Fibroblast of skin of right biceps (primary cell): ENCODE measurements around the gene RIT2.
"Not testable (repeated sequence)": the region's sequence is repeated elsewhere in the genome, so short reads cannot be mapped to it uniquely, and the experiment has no call there.

Experiments used
- DNase-seq: peaks from one replicate; pipeline ENCODE4 v3.0.0-alpha.2; 2013

RIT2 gene

DNA sequence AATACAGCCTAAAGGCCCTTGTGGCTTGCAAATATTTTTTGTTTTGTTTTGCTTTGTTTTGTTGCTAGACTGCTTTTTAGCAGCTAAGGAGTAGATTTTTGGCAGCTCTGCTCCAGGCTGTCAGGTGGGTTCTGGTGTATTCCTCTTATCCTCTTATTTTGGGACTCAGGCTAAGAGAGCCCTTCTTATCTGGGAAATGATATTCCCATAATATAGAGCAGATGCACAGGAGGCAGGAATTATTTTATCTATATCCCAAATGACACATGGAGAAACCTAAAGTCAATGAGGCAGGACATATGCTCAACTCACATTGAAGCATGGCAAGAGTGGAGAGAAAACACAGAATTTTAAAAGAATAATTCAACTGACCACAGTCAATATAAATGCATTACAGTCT lies 369.6 kb downstream of the RIT2 start:
- DNase-seq: no peak

DNA sequence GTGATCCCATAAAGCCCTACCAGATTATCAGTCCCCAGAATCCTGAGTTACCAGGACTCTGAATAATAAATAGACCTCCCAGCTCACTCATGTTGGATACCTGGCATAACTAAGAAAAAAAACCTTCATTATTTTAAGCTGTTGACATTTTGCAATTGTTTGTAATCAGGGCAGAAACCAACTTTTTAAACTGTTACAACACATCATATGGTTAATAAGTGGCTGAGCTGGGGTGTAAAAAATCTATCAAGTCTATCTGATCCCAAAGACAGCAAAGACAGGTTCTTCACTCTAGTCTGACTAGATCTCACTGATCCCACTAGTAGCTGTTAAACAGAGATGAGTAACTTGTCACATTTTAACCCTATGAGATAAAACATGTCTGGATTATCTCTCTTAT lies 370.3 kb downstream of the RIT2 start:
- no peak for DNase-seq

DNA sequence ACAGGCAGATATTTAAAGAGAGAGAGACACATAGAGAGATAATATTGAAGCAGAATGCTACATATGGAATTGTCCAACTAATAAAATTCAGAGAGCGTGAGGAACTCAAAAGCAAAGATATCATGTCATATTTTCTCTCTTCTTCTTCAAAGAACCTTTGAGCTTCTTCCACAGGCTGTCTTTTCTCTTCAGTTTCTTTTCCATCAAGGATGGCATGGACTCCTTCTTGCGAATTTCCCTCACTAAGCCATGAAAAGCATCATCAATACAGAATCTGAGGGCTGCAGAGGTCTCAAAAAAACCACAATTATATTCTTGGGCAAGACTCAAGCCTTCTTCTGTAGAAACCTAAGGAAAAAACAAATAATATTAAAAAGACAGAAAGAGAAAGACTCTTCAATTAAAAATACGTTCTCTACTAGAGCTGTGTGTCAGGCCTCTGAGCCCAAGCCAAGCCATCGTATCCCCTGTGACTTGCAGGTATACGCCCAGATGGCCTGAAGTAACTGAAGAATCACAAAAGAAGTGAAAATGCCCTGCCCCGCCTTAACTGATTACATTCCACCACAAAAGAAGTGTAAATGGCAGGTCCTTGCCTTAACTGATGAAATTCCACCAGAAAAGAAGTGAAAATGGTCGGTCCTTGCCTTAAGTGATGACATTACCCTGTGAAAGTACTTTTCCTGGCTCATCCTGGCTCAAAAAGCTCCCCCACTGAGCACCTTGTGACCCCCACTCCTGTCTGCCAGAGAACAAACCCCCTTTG lies 371.9 kb downstream of the RIT2 start:
- DNase-seq: no peak

DNA sequence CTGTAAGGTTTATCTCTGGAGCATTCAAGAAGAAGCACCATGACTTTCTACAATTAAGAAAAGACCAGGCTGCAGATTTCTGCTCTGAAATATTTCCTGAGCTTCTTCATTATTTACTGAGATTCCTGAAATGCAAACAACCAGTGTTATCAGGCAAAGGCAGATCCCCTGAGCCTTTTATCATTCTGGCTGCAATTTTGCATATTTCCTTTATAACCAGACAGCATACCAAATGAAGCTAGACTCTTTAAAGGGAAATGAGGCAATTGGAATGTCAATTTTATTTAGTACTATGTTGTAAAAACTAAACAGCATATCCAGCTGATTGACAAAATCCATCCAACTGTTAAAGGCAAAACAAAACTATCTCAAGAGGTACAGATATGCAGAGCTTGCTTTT lies 372.5 kb downstream of the RIT2 start:
- DNase-seq: no peak

DNA sequence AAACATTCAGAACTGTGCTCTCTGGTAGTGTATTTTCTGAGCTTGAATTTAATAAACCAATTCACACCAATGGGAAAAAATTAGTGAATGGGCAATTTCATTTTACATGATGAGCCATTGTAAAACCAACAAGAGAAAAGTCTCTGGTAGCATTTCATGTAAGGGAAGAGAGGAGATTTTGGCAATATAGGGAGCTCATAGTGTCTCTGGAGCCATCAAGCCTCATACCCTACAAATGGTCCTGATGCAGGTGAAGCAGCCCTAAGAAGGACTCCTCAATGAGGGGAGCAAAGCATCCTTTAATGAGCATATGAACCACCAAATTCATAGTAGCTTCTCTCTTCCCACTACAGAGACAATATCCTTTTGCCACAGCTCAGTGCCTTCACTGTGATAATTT lies 373.0 kb downstream of the RIT2 start:
- no peak for DNase-seq

DNA sequence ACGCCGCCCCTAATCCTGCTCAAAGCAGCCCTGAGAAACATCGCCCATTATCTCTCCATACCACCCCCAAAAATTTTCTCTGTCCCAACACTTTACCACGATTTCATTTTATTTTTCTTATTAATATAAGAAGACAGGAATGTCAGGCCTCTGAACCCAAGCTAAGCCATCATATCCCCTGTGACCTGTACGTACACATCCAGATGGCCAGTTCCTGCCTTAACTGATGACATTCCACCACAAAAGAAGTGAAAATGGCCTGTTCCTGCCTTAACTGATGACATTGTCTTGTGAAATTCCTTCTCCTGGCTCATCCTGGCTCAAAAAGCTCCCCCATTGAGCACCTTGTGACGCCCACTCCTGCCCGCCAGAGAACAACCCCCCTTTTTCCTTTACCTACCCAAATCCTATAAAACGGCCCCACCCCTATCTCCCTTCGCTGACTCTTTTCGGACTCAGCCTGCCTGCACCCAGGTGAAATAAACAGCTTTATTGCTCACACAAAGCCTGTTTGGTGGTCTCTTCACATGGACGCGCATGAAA lies 373.6 kb downstream of the RIT2 start:
- not testable (repeated sequence) for DNase-seq

DNA sequence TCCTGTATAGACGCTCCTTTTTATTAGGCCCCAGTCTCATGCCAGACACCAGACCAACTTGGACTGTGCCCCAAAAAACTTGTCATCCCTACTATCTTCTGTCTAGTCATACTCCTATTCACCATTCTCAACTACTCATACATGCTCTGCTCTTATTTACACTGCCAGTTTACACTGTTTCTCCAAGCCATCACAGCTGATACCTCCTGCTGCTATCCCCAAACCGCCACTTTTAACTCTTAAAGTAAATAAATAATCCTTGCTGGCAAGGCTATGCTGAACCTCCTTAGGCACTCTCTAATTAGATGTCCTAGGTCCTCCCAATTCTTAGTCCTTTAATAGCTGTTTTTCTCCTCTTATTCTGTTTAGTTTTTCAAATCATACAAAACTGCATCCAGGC lies 374.2 kb downstream of the RIT2 start:
- not testable (repeated sequence) for DNase-seq

DNA sequence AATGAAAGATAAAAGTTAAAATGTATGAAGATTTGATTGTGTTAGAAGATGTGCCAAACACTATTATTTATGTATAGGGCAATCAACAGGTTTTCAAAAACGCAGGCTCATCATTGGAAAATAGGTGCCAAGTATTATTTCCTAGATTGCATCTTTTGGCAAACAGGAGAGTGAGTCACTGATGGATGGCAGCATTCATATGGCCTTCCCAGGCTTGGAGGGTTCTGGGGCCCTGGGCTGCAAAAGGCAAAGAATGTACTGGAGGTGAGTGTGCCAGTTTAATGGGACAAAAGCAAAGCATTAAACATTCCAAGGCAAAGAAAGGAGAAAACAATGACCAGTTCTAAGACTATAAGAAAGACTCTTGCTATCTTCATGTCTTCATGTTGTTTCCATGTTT lies 379.4 kb downstream of the RIT2 start:
- DNase-seq: no peak

DNA sequence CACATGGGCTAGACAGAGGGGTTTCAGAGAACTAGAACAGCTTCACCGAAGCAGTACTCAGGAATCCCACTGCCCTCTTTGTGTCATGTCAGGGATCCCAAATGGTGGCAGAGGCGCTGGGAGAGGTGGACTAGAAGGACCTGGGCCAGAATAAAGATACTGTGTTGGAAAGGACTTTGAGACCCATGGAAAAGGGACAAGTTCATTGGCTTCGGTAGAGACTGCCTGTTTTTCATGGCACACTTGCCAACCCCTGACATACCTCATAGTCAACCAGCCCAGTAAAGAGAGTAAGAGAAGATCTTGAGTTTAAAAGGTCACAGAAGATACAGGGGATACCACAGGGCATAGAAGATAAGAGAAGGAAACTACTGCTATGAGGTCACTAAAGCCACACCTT lies 381.0 kb downstream of the RIT2 start:
- DNase-seq: no peak

DNA sequence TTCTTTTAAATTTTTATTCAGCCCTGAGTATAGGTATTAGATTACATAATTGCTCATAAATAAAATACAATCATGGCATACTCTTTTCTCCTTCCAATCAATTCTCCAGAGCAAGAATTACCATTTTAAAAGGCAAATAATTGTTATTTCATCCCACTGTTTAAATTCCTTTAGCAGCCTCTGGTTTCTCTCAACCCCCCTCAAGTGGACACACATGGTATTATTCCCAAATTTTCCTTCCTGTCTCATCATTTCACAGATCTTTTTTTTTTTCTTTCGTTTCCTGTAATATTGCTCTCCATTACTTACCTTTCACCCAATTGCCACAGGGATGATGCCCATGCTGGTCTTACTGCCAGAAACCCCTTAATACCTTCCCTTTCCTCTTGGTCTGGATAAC lies 385.2 kb downstream of the RIT2 start:
- DNase-seq: no peak

DNA sequence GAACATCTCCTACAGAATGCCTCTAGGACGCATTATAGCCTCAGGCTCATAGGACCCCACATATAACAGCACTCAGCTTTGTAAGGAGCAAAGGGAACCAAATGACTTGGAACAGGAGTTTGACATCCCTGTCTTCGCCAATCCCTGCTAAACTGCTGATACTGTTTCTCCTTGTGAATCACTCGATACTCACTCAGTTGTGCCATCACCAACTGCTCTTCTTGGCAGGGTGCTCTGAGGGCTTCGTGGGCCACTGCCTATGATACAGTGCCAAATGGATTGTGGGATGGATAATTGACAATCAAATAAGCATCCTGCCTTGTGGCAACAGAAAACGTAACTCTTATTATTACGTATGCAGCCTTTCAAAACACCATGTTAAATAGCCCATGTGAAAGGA lies 396.3 kb downstream of the RIT2 start:
- no peak for DNase-seq

DNA sequence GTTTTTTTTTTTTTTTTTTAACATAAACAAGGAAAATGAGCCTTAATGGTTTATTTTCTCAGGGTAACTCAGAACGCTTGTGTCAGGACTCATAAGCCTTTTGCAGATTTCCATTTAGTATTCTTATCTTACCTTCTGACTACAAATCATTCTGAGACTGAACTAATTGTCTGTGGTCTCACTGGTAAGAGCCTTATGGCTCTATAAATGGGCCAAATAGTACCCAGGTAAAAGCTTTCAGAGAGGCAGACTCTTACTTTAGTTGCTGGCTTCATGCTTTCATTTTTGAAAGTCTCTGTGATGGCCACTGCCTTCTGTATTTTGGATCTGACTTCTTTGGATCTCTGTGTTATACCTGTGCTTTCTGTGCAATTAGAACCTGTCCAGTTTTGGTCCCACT lies 403.4 kb downstream of the RIT2 start:
- DNase-seq: no peak

DNA sequence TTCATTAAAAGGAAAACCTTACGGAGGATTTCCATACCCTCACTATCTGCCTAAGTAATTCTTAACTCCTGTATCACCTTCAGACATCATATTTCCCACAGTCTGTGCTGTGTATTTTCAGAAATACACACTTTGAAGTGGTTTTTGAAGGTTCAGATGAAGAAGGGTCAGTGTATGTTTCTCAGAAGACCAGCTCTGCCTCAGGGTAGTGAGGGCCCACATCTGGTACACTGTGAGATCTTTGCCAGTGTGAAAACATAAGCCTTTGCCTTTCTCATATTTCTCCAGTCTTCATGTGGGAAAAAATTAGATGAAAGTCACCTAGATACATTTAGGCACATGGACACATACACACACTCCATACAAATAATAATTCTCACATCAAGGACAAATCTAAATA lies 408.4 kb downstream of the RIT2 start:
- DNase-seq: no peak

DNA sequence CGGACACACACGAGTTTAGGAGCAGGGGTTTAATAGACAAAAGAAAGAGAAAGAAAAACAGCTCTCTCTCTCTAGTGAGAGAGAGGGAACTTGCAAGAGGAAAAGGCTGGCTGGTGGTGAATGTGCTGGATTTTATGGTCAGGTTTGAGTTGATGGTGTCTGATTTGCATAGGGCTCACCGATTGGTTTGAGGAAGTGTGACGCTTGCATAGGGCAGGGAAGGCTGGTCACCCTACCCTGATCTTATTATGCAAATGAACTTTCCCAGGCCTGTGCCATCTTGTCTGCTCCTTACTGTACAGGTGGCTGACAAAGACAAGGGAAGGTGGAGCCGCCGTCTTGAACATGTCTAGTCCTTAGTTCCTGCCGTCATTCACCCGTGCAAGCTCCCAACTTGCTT lies 408.9 kb downstream of the RIT2 start:
- no peak for DNase-seq

DNA sequence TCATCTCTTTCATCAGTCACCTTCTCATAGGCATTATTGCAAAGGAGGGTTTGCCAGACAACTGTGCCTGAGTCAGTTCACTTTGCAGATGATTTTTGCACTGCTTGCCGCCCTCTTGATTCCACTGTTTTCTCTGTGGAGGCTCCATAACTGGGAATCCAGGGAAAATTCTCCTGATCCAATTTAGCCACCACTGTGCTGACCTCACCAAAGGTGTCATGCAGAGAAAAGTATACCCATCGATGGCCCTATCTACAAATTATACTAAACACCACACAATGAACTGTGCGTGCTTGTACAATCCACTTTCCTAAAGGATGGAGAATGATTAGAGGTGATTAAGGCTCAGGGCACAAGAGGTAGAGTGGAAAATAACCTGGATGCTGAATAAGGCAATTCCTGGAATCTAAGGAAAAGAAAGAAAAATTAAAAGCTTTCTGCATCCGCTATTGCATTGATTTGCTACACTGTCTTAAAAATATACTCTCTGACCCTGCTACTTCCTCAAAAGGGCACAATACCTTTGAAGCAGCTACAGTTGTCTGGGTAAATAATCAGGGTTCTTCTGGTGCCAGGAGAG lies 409.4 kb downstream of the RIT2 start:
- DNase-seq: no peak
